ENCODE results near the gene PYDC1.
A peak's percentile ranks its signal among the peaks of the same experiment; 100 is the strongest.
"Not testable (repeated sequence)": the region's sequence is repeated elsewhere in the genome, so short reads cannot be mapped to it uniquely, and the experiment has no call there.

The PYDC1 gene

DNA sequence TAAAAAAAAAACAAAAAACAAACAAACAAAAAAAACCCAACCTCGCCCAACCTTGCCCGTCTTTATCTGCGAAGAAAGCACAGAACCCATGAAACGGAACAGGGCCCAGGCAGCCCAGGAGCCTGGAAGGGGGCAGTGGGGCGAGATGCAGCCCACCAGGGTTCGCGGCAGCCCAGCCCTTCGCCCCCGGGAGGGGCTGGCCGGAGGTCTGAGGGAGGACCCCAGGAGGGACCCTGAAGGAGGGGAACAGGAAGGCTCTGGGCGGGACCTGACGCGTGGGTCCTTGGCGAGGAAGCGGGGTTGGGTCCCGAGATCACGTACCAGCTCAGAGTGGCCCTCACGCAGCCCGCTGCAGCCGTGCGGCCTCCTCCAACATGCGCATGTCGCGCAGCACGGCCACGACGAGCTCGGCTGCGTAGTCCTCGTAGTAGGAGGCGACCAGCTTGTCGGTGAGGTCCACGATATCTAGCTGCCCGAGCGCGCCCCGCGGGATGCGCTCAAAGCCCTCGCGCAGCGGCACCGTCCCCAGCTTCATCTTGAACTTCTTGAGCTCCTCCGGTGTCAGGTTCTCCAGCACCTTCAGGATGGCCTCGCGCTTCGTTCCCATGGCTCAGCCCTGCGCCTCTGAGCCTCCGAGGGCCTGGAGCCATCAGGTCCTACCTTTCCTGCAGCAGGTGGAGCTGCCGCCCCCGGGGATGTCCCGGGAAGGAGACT lies at the start of gene PYDC1:
Gene PYDC1, minus strand, starts transcription at position 714 of the 714 bp plus-strand sequence. Its CDS starts 107 bp downstream, at position 607.
- in situ Hi-C loops (cut with HindIII; ENCODE audit: low pct_ligation_motif_present, low pct_unique_long_range_greater_than_20kb, low sequenced_read_pairs) = no loop called here
- DNase-seq = no peak

DNA sequence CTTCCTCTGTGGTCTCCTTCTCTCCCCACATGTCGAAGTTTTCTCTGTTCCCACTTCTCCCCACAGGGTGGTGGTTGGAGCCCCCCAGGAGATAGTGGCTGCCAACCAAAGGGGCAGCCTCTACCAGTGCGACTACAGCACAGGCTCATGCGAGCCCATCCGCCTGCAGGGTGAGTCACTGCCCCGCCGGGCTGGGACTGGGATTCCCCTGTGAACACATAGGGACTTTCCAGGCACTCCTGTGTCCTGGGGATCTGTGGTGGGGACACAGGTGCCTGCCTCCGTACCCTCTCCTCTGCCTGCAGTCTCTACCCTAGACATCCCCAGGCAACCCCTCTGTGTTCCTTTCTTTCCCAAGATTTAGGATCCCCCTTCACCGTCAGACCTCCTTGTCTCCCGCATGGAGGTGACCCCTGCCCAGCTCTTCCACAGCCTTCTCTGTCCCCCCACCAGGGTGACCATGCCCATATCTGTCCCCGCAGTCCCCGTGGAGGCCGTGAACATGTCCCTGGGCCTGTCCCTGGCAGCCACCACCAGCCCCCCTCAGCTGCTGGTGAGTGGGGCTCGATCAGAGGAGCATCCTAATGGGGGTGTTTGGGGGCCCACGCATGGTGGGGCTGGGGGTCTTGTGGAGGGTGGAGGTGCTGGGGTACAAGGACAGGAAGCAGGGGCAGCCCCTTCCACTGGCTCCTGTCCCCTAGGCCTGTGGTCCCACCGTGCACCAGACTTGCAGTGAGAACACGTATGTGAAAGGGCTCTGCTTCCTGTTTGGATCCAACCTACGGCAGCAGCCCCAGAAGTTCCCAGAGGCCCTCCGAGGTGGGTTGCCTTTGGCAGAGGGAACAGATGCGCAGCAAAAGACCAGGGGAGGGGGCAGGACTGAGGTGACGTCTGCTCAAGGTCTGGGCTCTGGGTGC lies 48.7 kb upstream of the PYDC1 start:
- in situ Hi-C loops (cut with HindIII; ENCODE audit: low pct_ligation_motif_present, low pct_unique_long_range_greater_than_20kb, low sequenced_read_pairs) = no loop called here
- DNase-seq = peak; percentile 79

DNA sequence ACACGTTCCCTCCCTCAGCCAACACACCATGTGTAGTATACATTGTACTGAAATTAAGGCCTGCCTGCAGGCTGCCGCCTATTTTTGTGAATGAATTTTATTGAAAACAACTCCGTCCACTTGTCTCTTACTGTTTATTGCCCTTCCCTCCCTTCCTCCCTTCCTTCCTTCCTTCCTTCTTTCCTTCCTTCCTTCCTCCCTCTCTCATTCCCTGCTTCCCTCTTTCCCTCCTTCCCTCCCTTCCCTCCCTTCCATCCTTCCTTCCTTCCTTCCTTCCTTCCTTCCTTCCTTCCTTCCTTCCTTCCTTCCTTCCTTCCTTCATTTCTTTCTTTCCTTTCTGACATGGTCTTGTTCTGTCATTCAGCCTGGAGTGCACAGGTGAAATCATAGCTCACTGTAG lies 45.1 kb upstream of the PYDC1 start:
- in situ Hi-C loops (cut with HindIII; ENCODE audit: low pct_ligation_motif_present, low pct_unique_long_range_greater_than_20kb, low sequenced_read_pairs) = no loop called here
- no peak for DNase-seq

DNA sequence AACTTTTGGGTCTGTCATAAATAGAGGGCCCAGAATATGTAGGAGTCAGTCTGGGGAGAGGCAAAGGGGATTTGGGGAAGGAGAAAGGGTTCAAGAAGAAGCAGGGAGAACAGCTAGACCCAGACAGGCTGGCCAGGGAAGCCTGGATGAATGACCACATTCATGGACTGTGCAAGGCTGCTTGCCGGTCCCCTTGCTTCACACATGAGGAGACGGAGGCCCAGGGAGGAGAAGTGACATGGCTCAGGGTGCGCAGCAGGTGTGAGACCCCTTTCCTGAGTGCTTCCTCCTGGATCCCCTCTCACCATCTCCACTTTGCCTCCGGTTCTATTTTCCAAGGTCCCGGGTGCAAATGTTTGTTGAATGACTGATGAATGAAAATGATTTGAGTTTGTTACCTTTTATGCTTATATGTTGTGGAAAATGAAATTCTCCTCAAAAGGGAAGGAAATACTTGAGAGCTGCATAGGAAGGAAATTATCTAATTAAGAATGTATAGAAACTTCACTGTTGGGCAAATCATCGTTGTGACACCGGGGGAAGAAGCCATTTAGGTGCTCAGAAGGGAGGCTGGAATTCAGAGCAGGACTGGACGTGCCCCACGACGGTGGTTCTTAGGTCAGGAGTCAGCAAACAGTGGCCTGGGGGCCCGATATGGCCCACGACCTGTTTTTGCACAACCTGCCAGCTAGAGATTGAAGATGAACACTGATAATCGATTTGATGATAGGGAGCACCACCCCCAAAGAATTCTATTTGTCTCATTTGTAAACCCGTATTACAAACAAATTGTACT lies 43.4 kb upstream of the PYDC1 start:
- in situ Hi-C loops (cut with HindIII; ENCODE audit: low pct_ligation_motif_present, low pct_unique_long_range_greater_than_20kb, low sequenced_read_pairs) = no loop called here
- DNase-seq = no peak

DNA sequence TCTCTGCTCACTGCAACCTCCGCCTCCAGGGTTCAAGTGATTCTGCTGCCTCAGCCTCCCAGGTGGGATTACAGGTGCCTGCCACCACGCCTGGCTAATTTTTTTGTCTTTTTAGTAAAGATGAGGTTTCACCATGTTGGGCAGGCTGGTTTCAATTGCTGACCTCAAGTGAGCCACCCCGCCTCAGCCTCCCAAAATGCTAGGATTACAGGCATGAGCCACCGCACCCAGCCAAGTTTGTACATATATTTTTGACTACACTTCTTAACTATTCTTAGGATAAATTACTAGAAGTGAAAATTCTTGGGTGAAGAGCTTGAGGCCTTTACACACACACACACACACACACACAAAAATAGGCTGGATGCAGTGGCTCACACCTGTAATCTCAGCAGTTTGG lies 41.4 kb upstream of the PYDC1 start:
- in situ Hi-C loops (cut with HindIII; ENCODE audit: low pct_ligation_motif_present, low pct_unique_long_range_greater_than_20kb, low sequenced_read_pairs) = no loop called here
- DNase-seq = no peak

DNA sequence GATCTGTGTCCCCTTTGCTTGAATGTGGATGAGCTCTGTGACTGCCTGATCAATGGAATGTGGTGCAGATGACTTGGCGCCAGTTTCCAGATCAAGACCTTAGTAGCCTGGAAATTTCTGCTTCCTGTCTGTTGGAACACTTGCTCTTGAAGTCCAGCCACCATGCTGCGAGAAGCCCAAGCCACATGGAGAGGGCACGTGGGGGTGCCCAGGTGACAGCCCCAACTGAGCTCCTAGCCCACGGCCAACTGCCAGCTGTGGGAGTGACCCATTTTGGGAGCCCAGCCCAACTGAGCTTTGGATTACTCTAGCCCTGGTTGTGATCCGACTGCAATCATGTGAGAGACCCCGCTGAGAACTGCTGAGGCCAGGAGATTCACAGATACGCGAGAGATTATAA lies 39.5 kb upstream of the PYDC1 start:
- in situ Hi-C loops (cut with HindIII; ENCODE audit: low pct_ligation_motif_present, low pct_unique_long_range_greater_than_20kb, low sequenced_read_pairs) = no loop called here

DNA sequence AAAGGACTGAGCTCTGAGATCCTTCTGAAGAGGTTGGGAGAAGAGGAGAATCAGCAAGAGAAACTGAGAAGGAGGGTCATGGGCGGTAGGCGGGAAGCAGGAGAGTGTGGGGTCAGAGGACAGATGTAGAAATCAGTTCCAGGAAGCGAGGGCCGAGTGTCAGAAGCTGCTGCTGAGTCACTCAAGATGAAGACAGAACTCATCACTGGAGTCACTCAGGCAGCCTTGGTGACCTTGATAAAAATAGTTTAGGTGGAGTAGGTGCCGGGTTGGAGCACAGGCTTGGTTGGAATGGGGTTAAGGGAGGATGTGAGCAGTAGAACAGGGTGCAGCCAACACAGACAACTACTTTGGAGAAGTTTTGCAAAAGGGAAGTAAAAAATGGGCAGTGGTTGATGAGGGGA lies 36.7 kb upstream of the PYDC1 start:
- in situ Hi-C loops (cut with HindIII; ENCODE audit: low pct_ligation_motif_present, low pct_unique_long_range_greater_than_20kb, low sequenced_read_pairs) = no loop called here
- no peak for DNase-seq

More for the DNA sequence above, 39.5 kb upstream of the PYDC1 start:
- no peak for DNase-seq

DNA sequence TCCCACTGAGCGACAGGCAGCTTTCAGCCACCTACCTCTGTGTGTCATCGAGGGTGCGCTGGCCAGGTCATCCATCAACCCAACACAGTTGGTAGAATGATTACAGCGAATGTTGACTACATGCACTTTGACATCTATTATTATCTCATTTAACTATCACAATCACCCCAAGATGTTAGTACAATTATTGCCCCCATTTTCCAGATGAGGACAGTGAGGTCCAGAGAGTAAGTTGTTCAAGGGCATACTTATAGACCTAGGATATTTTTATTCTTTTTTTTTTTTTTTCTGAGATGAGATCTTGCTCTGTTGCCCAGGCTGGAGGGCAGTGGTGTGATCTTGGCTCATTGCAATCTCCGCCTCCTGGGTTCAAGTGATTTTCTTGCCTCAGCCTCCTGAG lies 34.5 kb upstream of the PYDC1 start:
- no peak for DNase-seq
- in situ Hi-C loops (cut with HindIII; ENCODE audit: low pct_ligation_motif_present, low pct_unique_long_range_greater_than_20kb, low sequenced_read_pairs) = no loop called here

DNA sequence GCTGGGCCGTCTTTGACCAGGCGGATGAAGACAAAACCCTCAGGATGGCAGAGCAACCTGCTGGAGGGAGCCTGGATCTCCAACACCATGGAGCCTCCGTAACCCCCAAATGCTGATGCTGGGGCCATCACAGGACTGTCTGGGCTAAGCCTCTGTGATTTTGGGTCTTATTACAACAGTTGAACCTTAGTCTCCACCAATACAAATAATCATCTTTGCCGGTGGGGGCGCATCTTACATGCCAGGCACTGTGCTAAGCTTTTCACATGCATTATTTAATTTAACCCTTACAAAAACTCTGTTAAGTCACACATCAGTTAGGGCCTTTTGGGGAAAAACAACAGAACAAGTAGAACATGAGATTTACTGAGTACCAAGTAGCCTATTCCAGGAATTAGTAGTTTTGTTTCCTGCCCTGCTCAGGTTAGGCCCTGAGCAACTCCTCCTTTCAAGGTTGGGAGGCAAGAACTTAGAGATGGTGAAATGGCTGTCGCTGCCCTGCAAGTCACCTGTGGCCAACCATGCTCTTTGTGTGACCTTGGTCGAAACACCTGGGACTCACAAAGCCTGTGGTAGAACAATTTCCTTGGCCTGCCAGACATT lies 33.9 kb upstream of the PYDC1 start:
- in situ Hi-C loops (cut with HindIII; ENCODE audit: low pct_ligation_motif_present, low pct_unique_long_range_greater_than_20kb, low sequenced_read_pairs) = no loop called here
- DNase-seq = no peak

DNA sequence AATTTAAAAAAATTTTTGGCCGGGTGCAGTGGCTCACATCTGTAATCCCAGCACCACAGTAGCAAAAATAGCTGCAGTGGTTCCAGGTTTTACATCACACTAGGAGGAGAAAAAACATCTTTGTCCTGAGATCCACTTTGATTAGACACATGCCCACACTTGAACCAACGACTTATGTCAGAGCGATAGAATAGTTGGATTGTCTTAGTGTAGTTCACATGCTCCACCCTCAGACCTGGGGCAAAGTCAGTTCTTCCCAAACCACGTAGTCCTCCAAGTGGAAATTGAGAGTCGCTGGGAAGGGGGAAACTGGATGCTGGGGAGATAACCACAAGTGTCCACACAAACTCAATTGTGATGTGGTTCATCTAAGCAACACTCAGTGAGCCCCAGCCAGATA lies 31.4 kb upstream of the PYDC1 start:
- in situ Hi-C loops (cut with HindIII; ENCODE audit: low pct_ligation_motif_present, low pct_unique_long_range_greater_than_20kb, low sequenced_read_pairs) = no loop called here
- no peak for DNase-seq

DNA sequence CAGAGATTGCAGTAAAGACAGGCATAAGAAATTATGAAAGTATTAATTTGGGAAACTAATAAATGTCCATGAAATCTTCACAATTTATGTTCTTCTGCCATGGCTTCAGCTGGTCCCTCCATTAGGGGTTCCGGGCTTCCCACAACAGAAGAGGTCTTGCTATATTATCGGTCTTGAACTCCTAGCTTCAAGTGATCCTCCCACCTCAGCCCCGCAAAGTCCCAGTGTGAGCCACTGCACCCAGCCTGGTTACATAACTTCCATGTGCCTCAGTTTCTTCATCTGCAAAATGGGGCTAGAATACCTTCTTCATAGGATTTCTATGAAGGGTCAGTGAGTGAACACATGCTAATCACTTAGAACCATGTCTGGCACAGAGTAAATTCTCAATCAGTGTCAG lies 29.4 kb upstream of the PYDC1 start:
- in situ Hi-C loops (cut with HindIII; ENCODE audit: low pct_ligation_motif_present, low pct_unique_long_range_greater_than_20kb, low sequenced_read_pairs) = no loop called here
- no peak for DNase-seq

DNA sequence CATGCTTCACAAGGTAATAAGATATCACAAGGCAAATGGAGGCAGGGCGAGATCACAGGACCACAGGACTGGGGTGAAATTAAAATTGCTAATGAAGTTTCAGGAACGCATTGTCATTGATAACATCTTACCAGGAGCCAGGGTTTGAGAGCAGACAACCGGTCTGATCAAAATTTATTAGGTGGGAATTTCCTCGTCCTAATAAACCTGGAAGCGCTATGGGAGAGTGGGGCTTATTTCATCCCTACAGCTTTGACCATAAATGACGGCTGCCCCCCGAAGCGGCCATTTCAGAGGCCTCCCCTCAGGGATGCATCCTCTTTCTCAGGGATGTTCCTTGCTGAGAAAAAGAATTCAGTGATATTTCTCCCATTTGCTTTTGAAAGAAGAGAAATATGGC lies 28.7 kb upstream of the PYDC1 start:
- in situ Hi-C loops (cut with HindIII; ENCODE audit: low pct_ligation_motif_present, low pct_unique_long_range_greater_than_20kb, low sequenced_read_pairs); DNase-seq: not testable (repeated sequence)

DNA sequence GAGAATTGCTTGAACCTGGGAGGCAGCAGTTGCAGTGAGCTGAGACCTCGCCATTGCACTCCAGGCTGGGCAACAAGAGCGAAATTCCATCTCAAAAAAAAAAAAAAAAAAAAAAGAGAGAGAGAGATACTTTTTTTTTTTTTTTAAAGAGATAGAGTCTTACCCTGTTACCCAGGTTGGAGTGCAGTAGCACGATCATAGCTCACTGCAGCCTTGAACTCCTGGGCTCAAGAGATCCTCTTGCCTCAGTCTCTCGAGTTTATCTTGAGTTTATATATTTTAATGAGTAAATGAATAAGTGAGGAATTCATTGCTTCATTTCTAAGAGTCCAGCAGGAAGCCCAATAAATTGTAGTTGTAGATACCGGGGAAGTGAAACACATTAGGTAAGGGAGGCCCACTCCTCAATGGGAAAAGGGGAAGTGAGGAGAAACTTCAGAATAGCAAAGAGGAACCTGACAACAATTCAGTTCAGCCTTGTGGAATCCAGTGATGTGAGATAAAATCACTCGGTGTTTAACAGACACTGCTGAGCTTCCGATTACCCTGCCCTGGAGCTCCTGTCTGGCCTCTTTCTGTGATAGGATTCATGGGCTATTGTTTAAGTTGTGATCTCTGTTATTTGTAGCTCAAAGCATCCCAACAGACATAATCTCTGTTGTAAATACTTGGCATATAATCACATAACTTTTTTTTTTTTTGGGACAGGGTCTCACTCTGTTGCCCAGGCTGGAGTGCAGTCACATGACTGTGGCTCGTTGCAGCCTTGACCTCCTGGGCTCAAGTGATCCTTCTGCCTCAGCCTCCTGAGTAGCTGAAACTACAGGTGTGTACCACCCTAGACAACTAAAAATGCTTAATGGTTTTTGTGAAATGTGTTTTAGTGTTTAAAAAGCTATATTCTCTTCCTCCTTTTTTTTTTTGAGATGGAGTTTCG lies 27.1 kb upstream of the PYDC1 start:
- no peak for DNase-seq
- in situ Hi-C loops (cut with HindIII; ENCODE audit: low pct_ligation_motif_present, low pct_unique_long_range_greater_than_20kb, low sequenced_read_pairs) = no loop called here

DNA sequence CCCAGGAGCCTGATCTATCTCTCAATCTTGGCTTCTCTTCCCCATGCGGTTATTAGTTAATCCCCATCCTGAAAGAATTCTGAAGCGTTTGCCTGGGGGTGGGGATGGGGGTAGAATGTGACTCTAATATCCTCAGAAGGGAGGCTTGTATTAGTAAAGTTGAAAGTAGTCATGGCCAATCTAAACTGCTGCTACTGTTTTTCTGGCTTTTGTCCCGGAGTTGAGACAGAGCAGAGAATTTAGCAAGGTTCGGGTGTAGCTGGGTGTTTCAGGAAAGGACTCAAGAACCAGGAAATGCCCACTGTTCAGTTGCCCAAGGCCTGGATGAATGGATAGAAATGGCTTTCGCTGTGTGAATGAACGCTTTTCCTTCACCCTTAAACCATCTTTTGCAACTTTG lies 25.3 kb upstream of the PYDC1 start:
- in situ Hi-C loops (cut with HindIII; ENCODE audit: low pct_ligation_motif_present, low pct_unique_long_range_greater_than_20kb, low sequenced_read_pairs) = no loop called here
- DNase-seq = no peak

DNA sequence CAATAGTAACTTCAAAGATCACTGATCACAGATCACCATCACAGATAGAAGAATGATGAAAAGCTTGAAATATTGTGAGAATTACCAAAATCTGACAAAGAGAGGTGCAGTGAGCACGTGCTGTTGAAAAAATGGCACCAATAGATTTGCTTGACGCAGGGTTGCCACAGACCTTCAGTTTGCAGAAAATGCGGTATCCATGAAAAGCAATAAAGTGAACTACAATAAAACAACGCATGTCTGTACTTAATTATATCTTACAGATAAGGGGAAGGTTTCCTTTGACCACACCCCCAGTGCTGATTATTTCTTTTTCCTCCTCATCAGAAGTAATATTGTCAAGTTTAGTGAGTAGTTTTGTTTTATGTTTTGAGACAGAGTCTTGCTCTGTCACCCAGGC lies 21.1 kb upstream of the PYDC1 start:
- DNase-seq = no peak
- in situ Hi-C loops (cut with HindIII; ENCODE audit: low pct_ligation_motif_present, low pct_unique_long_range_greater_than_20kb, low sequenced_read_pairs) = no loop called here

DNA sequence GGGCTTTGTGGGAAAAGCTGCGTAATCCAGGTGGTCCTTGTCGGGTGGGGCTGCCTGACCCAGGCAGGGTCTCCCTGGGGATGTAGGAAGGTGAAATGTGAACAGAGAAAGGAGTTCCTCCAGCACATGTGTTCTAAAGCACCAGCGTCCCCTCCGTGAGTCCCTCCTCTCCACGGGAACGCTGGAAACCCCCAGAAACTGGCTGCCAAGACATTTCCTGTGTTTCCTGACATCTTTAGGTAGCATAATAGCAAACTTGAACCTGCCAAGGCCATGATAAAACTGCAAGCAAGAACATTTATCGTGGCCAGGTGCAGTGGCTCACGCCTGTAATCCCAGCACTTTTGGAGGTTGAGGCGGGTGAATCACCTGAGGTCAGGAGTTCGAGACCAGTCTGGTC lies 12.6 kb upstream of the PYDC1 start:
- in situ Hi-C loops (cut with HindIII; ENCODE audit: low pct_ligation_motif_present, low pct_unique_long_range_greater_than_20kb, low sequenced_read_pairs) = no loop called here
- no peak for DNase-seq

DNA sequence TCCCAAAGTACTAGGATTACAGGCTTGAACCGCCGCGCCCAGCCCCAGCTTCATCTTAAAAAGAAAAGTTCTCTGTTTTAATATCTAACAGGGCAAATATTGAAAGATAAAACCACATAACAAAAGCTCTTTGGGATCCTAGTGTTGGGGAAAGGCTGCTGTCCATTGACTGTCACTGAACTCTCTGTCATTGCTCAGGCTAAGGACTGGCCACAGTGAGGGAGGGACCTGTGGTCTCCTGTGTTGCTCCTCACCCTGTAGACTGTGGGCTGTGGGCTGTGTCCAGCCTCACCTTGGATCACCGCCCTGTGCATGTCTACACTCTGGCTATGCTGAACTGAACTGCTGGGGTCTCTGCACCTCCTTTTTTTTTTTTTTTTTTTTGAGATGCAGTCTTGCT lies 11.3 kb upstream of the PYDC1 start:
- in situ Hi-C loops (cut with HindIII; ENCODE audit: low pct_ligation_motif_present, low pct_unique_long_range_greater_than_20kb, low sequenced_read_pairs) = no loop called here
- no peak for DNase-seq

DNA sequence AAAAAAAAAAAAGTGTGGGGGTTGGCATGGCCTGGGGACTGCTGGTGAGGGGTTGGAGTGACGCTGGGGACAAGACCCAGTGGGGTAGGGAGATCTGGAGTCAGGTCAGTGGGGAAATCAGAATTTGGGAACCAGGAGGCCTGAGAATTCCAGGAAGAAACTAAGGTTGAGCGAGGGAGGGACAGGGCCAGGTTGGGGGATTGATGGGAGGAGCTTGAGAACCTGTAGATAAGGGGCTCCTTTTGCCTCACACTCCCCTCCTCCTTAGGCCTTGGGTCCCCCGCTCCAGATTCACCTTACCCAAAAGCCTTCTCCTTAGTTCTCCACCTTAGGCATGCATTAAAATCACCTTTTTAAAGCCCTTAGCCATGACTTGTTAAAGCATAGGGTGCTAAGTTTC lies 8.3 kb upstream of the PYDC1 start:
- DNase-seq = no peak
- in situ Hi-C loops (cut with HindIII; ENCODE audit: low pct_ligation_motif_present, low pct_unique_long_range_greater_than_20kb, low sequenced_read_pairs) = no loop called here
